HG02763 (cell line): ENCODE measurements around the gene HKDC1.
"Not testable (repeated sequence)": the region's sequence is repeated elsewhere in the genome, so short reads cannot be mapped to it uniquely, and the experiment has no call there.

Source experiments
- ATAC-seq: cut with Tn5 transposase; IDR thresholded peaks from one replicate; pipeline ENCODE4 v1.9.1; 2021; ENCODE audit warnings: mild to moderate bottlenecking, moderate library complexity; ENCODE audit not compliant: unreplicated experiment

Gene HKDC1, protein sequence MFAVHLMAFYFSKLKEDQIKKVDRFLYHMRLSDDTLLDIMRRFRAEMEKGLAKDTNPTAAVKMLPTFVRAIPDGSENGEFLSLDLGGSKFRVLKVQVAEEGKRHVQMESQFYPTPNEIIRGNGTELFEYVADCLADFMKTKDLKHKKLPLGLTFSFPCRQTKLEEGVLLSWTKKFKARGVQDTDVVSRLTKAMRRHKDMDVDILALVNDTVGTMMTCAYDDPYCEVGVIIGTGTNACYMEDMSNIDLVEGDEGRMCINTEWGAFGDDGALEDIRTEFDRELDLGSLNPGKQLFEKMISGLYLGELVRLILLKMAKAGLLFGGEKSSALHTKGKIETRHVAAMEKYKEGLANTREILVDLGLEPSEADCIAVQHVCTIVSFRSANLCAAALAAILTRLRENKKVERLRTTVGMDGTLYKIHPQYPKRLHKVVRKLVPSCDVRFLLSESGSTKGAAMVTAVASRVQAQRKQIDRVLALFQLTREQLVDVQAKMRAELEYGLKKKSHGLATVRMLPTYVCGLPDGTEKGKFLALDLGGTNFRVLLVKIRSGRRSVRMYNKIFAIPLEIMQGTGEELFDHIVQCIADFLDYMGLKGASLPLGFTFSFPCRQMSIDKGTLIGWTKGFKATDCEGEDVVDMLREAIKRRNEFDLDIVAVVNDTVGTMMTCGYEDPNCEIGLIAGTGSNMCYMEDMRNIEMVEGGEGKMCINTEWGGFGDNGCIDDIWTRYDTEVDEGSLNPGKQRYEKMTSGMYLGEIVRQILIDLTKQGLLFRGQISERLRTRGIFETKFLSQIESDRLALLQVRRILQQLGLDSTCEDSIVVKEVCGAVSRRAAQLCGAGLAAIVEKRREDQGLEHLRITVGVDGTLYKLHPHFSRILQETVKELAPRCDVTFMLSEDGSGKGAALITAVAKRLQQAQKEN

DNA sequence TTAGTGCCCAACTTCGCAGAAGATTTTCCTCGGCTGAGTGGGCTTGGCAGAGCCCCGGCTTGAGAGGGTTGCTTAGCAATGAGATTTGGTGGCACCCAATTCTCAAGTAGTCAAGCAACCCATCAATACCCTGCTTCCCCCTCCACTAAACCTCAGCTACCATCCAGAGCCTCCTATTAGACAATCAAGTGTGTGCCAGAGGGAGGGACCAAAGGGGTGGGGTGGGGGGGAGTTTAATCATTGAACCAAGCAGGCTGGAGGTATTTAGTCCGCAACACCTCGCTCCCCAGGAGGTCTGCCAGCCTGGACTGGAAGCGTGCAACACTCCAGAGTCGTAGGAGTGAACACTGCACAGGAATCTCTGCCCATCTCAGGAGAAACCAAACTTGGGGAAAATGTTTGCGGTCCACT lies at the start of gene HKDC1:
TSS of gene HKDC1 (plus strand) at position 292 of the 411 bp plus-strand sequence. CDS start at position 396, 104 bp downstream.
- no peak for ATAC-seq

DNA sequence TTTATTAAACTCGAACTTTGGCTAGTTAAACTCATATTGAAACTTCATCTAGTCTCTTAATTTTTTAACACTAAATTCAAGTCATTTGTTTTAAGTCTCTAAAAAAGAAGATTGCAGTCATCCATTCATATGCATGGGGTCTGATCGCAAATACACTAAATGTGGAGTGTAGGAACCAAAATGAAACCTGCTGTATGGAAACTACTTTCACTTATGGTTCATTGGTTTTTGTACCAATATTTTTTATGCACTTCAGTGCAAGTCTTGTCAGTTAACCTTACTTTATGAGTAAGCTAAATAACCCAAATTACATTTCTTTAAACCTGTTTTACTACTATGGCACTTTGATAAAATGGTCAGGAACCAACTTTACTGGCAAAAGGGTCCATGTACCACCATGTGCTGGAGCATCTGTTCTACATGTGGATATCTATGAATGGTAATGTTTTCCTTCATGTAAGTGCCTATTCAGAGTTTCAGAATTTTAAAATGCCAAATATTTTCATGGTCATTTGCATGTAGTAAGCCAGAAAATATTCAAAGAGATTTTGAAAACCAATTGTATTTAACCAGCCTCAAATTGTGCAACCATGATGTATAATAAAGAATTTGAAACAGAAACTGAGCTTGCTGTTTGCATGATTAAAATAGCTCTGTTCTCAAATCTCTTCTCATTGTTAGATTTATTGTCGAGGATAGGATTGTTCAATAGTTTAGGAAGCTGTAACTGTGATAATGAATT lies 47.7 kb upstream of the HKDC1 start:
- no peak for ATAC-seq

DNA sequence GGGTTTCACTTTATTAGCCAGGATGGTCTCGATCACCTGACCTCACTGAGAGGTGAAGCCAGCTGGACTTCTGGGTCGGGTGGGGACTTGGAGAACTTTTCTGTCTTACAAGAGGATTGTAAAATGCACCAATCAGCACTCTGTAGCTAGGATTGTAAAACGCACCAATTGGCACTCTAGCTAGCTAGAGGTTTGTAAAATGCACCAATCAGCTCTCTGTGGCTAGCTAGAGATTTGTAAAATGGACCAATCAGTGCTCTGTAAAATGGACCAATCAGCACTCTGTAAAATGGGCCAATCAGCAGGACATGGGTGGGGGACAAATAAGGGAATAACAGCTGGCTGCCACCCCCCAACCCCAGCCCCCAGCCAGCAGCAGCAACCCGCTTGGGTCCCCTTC lies 44.8 kb upstream of the HKDC1 start:
- ATAC-seq, result not testable (repeated sequence)

DNA sequence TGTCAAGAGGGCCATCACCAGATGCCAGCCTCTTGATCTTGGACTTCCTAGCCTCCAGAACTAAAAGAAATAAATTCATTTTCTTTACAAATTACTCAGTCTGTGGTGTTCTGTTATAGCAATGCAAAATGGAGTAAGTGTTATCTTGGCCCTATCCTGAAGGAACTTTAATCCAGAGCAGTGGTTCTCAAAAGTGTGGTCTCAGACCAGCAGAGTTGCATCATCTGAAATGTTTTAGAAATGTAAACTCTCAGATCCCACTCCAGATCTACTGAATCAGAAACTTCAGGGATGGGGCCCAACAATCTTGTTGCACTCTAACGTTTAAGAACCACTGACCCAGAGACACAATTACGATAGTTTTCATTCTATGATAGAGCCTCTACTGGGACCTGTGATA lies 43.3 kb upstream of the HKDC1 start:
- ATAC-seq, result no peak

DNA sequence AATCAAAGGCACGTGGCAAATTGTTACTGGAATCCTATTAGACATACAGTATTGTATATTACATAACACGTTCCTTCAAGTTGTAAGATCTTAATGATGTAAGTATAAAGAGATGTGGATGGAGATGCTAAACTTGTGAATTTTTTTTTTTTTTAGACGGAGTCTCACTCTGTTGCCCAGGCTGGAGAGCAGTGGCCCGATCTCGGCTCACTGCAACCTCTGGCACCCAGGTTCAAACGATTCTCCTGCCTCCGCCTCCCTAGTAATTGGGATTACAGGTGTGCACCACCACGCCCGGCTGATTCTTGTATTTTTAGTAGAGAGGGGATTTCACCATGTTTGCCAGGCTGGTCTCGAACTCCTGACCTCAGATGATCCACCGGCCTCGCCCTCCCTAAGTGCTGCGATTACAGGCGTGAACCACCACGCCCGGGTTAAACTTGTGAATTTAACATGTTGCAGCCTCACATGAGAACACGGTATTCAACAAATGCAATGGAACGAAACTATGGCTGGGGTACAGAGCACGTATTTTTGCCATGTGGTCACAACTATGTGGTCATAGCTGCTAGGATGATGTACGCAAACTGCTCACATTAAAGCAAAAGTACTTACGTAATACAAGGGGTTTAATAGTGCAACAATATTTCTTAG lies 40.9 kb upstream of the HKDC1 start:
- peak; percentile 10 for ATAC-seq

DNA sequence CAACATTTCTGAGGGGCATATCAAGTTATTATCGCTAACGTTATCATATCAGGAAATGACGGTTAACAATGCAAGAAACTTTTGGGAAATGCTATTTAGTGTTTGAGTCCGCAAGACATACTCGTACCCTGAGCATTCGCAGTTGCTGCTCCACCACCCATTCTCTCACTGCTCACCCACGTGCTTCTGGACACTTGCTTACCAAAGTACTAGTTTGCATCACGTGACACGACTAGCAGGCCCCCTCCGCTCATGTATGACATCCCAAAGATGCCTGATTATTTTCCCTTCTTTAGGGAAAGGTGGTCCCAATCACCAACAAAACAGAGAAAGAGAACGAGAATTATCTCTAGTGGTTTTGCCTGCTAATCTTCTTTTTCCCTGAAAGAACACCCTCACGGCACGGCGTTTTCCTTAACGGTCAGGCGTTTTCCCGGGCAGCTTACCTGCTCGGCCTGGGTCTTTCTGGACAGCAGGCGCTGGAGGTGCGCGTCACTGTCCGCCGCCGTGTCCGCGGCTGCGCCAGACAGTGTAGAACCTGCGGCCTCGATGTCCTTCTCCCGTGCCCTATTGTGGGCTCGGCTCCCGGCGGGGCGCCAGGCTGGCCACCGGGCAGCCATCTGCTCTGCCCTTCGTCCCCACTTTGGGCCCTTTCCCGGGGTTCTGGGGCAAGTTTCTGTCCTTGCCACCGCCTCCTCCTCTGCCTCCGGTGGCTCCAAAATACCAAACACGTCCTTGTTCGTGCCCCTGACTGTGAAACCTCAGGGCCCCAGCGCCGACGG lies 40.2 kb upstream of the HKDC1 start, which contains the start of gene SUPV3L1:
TSS of gene SUPV3L1 (plus strand) at position 492 of the 782 bp plus-strand sequence. CDS start at position 550, 58 bp downstream.
- peak; percentile 79 for ATAC-seq

DNA sequence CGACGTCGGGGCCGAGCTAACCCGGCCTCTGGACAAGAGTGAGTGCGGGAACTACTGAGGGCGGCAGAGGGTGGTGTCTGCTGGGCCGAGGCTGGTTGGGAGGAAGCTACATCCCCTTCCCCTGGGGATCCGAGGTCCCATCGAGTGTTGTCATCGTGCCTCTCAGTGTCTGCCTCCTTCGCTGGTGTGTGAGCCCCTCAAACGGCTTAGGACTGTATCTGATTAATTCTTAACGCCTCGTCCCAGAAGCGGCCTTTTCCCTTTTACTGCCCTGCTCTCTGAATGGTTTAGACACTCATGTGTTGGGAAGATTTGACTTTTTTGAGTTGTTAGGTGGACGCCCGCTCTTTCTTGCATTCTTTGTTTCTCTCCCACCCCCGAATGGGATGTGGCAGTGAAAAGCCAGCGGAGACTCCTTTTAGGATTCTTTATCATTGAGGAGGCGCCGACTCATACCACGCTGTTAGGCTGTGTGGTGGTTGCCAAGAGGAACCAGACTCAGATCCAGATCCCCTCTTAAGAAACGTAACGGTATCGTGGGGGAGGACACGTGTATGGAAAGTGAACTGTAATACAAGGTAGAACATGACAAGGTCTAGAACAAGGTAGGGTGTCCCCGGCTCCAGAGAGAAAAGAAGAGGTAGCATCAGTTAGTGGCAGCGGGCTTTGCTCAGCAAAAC lies 39.5 kb upstream of the HKDC1 start:
- ATAC-seq, result no peak

DNA sequence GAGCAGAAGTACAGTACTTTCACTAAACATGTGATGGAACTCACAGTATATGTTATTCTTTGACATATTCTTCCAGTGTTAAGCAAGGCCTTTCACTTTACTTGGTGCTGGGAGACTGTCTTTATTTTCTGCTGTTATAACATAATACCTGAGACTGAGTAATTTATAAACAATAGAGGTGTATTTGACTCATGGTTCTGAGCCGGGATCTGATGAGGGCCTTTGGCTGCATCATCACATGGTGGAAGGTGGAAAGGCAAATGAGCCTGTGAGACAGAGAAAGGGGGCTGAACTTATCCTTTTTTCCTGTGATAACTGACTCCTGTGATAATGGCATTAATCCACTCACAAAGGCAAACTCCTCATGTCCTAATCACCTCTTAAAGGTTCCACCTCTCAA lies 38.7 kb upstream of the HKDC1 start:
- ATAC-seq, result no peak

DNA sequence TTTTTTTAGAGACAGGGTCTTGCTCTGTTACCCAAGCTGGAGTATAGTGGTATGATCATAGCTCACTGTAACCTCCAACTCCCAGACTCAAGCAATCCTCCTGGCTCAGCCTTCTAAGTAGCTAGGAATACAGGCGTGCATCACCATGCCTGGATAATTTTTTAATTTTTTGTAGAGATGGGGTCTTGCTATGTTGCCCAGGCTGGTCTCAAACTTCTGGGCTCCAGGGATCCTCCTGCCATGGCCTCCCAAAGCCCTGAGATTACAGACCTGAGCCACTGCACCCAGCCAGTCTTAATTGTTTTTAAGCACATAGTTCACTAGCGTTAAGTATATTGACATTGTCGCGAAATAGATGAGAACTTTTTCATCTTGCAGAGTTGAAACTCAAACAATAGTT lies 38.1 kb upstream of the HKDC1 start:
- no peak for ATAC-seq

DNA sequence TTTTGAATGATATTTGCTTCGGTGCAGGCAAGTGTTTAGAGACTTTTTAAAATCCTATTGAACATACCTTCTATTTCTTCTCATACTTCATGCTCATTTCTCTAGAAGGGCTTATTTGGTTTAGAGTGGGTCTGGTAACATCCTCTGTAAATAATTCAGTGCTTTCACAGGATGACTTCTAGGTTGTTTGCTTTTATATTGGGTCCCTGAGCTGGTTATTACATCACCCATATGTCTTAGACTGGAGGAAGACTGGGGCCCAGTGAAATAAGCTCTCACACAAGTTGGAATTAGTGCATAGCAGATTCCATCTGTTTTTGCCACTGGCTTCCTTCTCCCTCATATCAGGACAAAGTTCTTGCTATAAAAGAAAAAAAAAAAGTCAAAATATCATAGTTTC lies 33.6 kb upstream of the HKDC1 start:
- ATAC-seq, result no peak

DNA sequence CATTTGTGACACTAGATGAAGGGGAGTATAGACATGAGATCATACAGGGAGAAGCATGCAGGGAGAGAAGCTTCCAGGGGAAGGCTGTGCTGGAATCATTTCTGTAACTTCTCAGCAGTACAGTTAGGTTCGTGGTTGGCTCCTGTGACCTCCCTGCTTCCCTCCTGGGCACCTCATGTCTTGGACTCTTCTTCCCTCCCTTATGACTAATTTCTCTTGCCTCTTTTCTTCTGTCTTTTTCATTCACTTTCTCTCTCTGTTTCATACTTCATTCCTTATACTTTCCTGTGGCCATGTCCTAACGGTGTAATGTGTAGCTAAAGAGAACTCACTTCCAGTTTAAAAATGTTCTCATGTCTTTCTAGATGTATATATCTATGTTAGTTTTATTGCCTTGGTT lies 19.1 kb upstream of the HKDC1 start:
- no peak for ATAC-seq

DNA sequence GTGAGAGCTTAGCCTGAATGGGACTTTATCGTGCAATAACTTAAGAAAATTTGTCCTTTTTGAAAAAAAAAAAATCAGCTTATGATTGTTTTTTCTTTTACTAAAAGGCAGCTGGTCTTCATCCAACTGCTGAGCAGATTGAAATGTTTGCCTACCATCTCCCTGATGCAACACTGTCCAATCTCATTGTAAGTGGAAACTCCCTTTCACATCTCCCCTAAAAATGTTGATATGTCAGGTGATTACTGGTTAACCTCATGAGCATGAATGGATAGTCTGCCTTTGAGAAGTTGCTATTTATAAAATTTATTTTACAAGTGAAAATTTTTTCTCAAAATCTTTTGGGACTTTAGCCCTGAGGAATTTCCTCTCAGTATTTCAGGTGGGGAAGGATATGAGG lies 17.8 kb upstream of the HKDC1 start:
- no peak for ATAC-seq

DNA sequence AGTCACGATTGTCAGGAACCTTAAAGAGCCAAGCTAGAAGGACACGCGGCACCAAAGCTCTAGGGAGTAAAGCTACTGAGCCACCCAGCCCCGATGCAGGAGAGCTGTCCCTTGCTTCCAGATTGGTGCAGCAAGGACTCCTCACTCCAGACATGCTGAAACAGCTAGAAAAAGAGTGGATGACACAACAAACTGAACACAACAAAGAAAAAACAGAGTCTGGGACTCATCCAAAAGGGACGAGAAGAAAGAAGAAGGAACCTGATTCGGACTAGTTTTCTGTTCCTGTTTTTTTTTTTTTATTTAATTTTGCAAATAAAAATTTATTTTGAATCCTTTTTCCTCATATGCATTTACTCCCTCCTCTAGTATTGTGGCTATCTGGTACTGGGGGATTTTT lies 11.4 kb upstream of the HKDC1 start:
- ATAC-seq, result no peak

DNA sequence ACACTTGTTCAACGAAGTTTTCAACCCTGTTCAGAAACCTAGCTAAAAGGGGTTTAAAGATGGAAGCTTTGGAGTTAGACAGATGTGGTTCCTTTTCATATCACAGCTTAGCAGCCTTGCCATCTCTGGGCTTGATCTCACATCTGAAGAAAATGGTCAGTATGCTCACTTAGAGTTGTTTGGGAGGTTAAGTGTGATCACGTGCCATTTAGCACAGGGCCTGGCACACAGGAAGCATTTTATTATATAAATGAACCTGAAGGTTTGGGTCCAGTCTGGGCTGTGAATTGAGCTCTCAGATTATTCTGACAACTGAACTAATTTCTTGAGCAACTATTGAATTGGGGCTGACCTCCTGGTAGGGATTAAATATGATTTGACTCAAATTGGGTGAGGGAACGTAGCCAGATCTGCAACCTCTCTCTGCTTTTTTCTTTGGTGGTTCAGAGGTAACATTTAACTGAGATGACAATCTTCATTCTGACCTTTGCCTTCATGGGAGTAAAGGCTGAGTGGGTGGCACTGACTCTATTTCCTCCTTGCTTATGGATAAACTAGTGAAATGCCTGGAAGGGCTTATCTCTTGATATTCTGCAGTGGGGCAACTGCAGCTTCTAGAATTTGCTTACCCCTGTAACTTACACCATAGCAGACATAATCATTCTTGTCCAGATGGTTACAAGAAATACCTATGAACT lies 10.2 kb upstream of the HKDC1 start:
- no peak for ATAC-seq

DNA sequence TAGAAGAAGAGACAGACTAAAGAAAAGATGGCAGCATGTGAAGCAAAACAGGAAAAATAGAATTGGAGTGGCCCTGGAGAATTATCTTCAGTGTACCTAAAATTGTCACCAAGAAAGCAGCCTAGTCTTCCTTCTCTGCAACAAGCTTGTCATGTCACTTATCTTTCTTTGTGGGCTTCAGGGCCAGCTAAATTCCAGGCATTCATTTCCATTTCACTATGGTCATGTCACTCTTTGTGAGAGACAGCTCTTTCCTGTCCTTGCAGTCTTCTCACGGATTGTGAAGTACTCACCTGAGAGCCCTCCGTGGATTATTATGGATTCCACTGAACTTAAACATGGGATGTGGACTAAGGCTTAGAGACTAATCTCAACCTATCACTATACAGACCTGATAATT lies 9.0 kb upstream of the HKDC1 start:
- ATAC-seq, result no peak

DNA sequence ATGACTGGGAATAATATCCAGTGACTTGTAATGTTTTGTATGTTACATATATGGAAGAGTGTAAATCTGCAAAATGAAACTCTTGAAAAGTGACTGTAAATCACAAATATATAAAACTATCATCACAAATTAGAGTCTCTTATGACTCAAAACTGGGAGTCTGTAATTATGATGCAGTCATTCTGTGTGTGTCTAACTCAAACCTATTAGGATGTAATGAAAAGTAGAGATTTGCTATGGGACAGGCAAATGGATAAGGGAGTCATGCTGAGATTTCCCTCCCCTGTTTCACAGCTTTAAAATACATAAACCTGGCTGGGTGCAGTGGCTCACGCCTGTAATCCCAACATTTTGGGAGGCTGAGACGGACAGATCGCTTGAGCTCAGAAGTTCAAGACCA lies 8.6 kb upstream of the HKDC1 start:
- no peak for ATAC-seq

DNA sequence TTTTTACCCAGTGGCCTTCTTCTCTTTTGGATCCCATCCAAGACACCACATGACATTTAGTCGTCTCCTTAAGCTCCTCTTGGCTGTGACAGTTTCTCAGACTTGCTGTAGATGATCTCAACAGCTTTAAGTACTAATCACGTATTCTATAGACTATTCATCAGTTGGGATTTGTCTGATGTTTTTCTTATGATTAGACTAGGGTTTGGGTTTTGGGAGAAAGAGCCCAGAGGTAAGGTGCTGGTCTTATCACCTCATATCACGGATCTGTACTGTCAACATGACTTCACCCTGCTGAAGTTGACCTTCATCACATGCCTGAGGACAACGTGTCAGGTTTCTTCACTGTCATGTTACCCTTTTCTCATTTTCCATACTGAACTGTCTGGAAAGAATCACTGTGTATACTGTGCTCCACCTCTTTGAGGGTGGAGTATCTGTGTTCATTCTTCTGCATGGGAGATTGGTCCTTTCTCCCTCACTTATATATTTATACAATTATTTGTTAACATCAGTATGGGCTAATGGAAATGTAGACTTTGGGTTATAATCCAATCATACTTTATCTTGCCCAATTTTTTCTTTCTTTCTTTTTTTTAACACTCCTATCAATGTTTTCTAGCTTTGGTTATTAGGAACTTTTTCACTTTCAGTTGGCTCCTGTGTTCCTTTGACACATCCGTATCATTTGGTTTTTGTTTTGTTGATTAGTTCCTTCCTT lies 6.4 kb upstream of the HKDC1 start:
- ATAC-seq, result no peak

DNA sequence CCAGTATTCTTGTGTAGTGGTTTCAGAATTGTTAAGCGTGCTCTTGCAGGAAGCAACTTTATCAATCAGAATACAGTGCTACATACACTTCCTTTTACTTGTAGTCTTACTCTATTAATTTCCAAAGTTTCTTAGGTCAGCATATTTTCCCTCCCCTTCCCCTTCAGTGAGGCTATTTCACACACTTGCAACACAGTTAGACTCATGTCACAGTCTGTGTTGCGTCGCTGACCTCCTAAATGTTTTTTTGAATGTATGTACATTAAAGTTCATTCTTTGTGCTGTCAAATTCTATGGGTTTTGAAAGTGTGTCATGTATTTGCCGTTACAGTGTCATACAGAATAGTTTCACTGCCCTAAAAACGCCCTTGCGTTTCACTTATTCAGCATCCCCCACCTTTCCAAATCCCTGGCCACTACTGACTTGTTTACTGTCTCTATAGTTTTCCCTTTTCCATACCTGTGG lies 5.4 kb upstream of the HKDC1 start:
- no peak for ATAC-seq
